WTC11 (cell line): Measurements from ENCODE around the gene DPEP2NB. TPM values are rescaled to one million over a fixed set of nuclear protein-coding genes. Genes with fewer than 3 reads are reported as not detected.
A peak's percentile ranks its signal among the peaks of the same experiment; 100 is the strongest.

Source experiments
- AR ChIP-seq: fragments of 250-450 bp; sonication (Bioruptor Pico); IDR thresholded peaks from 2 replicates; pipeline ENCODE4 v1.9.0; 2021; ENCODE audit warnings: mild to moderate bottlenecking
- ATF1 ChIP-seq: sonication (generic); formaldehyde crosslinking; IDR thresholded peaks from 2 replicates; pipeline ENCODE4 v1.8.1; 2023; ENCODE audit warnings: mild to moderate bottlenecking, moderate library complexity, missing genetic modification reagents
- ATF3 ChIP-seq: sonication (generic); formaldehyde crosslinking; conservative IDR thresholded peaks from 2 replicates; pipeline ENCODE4 v1.8.1; 2022; ENCODE audit warnings: mild to moderate bottlenecking, missing genetic modification reagents
- CREB1 ChIP-seq: sonication (generic); formaldehyde crosslinking; IDR thresholded peaks from 2 replicates; pipeline ENCODE4 v1.8.0; 2023; ENCODE audit warnings: mild to moderate bottlenecking, missing genetic modification reagents
- FOXP1 ChIP-seq: sonication (generic); formaldehyde crosslinking; IDR thresholded peaks from 2 replicates; pipeline ENCODE4 v1.8.0; 2022; ENCODE audit warnings: missing genetic modification reagents, mild to moderate bottlenecking, moderate library complexity, borderline replicate concordance
- GABPB1 ChIP-seq: sonication (generic); formaldehyde crosslinking; IDR thresholded peaks from 2 replicates; pipeline ENCODE4 v1.8.1; 2023; ENCODE audit warnings: mild to moderate bottlenecking, missing genetic modification reagents
- GTF2I ChIP-seq: fragments of 250-450 bp; sonication (Bioruptor Pico); conservative IDR thresholded peaks from 2 replicates; pipeline ENCODE4 v1.4.0; 2021; ENCODE audit warnings: mild to moderate bottlenecking
- HMGXB4 ChIP-seq: sonication (generic); formaldehyde crosslinking; IDR thresholded peaks from 2 replicates; pipeline ENCODE4 v1.8.1; 2023; ENCODE audit warnings: mild to moderate bottlenecking, moderate library complexity, missing genetic modification reagents
- NR2C2 ChIP-seq: sonication (generic); formaldehyde crosslinking; IDR thresholded peaks from 2 replicates; pipeline ENCODE4 v1.8.0; 2022; ENCODE audit warnings: mild to moderate bottlenecking, missing genetic modification reagents
- PREB ChIP-seq: sonication (generic); formaldehyde crosslinking; IDR thresholded peaks from 2 replicates; pipeline ENCODE4 v1.8.1; 2022; ENCODE audit warnings: mild to moderate bottlenecking, missing genetic modification reagents, moderate library complexity, borderline replicate concordance
- SP1 ChIP-seq: sonication (generic); formaldehyde crosslinking; conservative IDR thresholded peaks from 2 replicates; pipeline ENCODE4 v1.8.1; 2022; ENCODE audit warnings: missing genetic modification reagents
- ZBTB21 ChIP-seq: sonication (generic); formaldehyde crosslinking; IDR thresholded peaks from 2 replicates; pipeline ENCODE4 v1.8.1; 2023; ENCODE audit warnings: mild to moderate bottlenecking, missing genetic modification reagents, borderline replicate concordance
- ZMAT4 ChIP-seq: fragments of 250-450 bp; sonication (Bioruptor Pico); IDR thresholded peaks from 2 replicates; pipeline ENCODE4 v1.9.0; 2021; ENCODE audit warnings: mild to moderate bottlenecking
- ZNF232 ChIP-seq: sonication (generic); formaldehyde crosslinking; IDR thresholded peaks from 2 replicates; pipeline ENCODE4 v1.8.0; 2022; ENCODE audit warnings: mild to moderate bottlenecking, missing genetic modification reagents
- ZNF263 ChIP-seq: sonication (generic); formaldehyde crosslinking; IDR thresholded peaks from 2 replicates; pipeline ENCODE4 v1.8.1; 2022; ENCODE audit warnings: low read depth, mild to moderate bottlenecking, moderate library complexity, missing genetic modification reagents
- ZNF317 ChIP-seq: sonication (generic); formaldehyde crosslinking; IDR thresholded peaks from 2 replicates; pipeline ENCODE4 v1.8.1; 2023; ENCODE audit warnings: low read depth, mild to moderate bottlenecking, moderate library complexity, missing genetic modification reagents, borderline replicate concordance
- ZNF396 ChIP-seq: fragments of 250-450 bp; sonication (Bioruptor Pico); IDR thresholded peaks from 2 replicates; pipeline ENCODE4 v1.8.0; 2021; ENCODE audit warnings: mild to moderate bottlenecking, moderate library complexity, borderline replicate concordance
- ZNF416 ChIP-seq: fragments of 250-450 bp; sonication (Bioruptor Pico); IDR thresholded peaks from 2 replicates; pipeline ENCODE4 v1.9.0; 2021; ENCODE audit warnings: mild to moderate bottlenecking, inconsistent platforms
- ZNF423 ChIP-seq: fragments of 250-450 bp; sonication (Bioruptor Pico); IDR thresholded peaks from 2 replicates; pipeline ENCODE4 v2.1.2; 2022; ENCODE audit warnings: mild to moderate bottlenecking, moderate library complexity
- ZNF532 ChIP-seq: fragments of 250-450 bp; sonication (Bioruptor Pico); IDR thresholded peaks from 2 replicates; pipeline ENCODE4 v1.9.0; 2021; ENCODE audit warnings: mild to moderate bottlenecking, borderline replicate concordance
- total RNA-seq: library from RNA; stranded (reverse); gene quantifications from 3 replicates; pipeline ENCODE4 v1.2.3, GENCODE V29; 2021

Gene DPEP2NB
- total RNA-seq, 1 experiment from 2014 or later: not detected

- TF ChIP-seq ZNF317 (CRISPR knock-in tag): no peak
- peak; percentile 85 for TF ChIP-seq ZNF423
- TF ChIP-seq ZNF396 (CRISPR knock-in tag): no peak
- TF ChIP-seq CREB1 (CRISPR knock-in tag): no peak
- peak; percentile 23; the same call in 1 of the 2 replicates for TF ChIP-seq HMGXB4 (CRISPR knock-in tag)
- TF ChIP-seq ZBTB21 (CRISPR knock-in tag): no peak
- no peak for TF ChIP-seq ZMAT4
- TF ChIP-seq SP1: peak; percentile 97
- TF ChIP-seq ZNF263 (CRISPR knock-in tag): peak; percentile 94
- TF ChIP-seq NR2C2 (CRISPR knock-in tag): no peak
- TF ChIP-seq GABPB1 (CRISPR knock-in tag): no peak
- TF ChIP-seq ZNF532 (CRISPR knock-in tag): no peak
- TF ChIP-seq AR (CRISPR knock-in tag): 0 out of 2 replicates have a peak, but pooled peaks have one; percentile 37
- no peak for TF ChIP-seq FOXP1 (CRISPR knock-in tag)
- TF ChIP-seq ZNF232: 0 out of 2 replicates have a peak, but pooled peaks have one; percentile 39
- no peak for TF ChIP-seq ATF3 (CRISPR knock-in tag)
- no peak for TF ChIP-seq PREB (CRISPR knock-in tag)
- no peak for TF ChIP-seq ATF1 (CRISPR knock-in tag)
- no peak for TF ChIP-seq ZNF416 (CRISPR knock-in tag)
- TF ChIP-seq GTF2I (CRISPR knock-in tag): peak; percentile 99
Measured at GRCh38 chr16:67968400-67969253, 47.1 kb downstream of the DPEP2NB start, which contains the start of gene SLC12A4 (continued).
